HG02610 (cell line): ENCODE results near the gene GPT2.

Experiments used
- ATAC-seq: cut with Tn5 transposase; IDR thresholded peaks from one replicate; pipeline ENCODE4 v1.9.1; 2021; ENCODE audit warnings: mild to moderate bottlenecking, moderate library complexity; ENCODE audit not compliant: unreplicated experiment

Gene GPT2

DNA sequence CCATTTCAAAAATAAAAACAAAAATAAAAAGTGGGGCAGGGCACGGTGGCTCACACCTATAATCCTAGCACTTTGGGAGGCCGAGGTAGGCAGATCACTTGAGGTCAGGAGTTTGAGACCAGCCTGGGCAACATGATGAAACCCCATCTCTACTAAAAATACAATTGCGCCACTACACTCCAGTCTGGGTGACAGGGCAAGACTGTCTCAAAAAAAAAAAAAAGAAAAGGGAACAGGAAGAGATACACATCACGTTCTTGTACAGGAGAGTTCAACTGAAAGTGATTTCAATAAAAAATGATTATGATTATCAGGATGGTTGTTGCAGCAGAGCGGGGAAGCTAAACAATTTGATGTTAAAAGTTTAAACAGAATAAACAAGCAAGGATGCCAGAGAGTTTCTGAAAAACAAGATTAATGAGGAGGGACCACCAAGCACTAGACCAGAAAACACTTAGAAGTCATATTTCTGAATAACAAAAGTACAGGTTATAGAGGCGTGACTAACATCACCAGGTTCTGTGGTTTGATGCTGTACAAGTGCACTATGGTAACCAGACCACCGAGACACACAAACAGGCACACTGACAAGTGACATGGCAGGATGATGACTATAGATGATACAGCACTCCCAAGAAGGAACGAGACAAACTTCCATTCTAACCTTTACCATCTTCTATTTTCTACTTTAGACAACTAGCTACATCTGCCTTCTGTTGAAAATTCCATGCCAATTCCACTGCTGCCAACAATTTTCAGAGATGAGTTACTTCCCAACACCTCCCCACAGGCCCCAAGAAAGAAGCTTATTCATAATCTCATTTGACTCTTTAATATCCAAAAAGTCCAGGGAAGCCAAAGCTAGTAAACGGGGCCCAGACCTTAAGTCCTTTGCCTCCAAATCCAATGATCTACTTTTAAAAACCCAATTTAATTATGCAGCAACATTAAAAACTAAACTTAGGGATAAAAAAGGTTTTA, 77.5 kb downstream of the GPT2 start:
- ATAC-seq = peak; percentile 87

DNA sequence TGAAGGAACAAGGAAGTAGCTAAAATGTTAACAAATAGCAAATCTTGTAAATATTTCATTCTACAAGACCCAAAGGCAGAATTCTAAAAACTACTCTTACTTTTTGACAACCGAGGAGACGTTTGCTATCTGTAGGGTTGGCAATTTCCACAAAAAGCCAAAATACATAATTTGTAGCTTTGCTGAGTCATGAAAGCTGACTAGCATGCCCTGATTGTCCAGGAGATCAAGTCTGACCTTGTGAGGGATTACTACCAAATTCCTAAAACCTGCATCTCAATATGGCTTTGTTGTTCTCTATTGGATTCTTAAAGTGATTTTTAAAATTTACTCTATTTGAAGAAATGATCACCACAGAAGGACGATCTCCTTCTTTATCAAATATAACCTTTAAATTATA, 78.5 kb downstream of the GPT2 start:
- ATAC-seq = no peak

DNA sequence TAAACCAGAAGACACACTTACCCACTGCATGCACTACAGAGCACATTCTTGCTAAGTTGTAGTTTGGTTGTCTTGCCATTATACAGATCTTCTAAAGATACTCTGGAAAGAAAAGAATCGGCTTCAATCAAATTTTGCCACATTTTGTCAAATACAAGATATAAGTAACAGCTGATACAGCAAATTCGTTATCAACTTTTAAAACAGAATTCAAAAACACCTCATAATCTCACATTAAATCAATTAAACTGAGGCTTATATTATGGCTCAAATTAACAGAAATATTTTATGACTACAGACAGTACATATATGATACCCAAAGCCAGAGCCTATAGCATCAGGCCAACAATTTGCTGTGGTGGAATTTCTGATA, 83.9 kb downstream of the GPT2 start:
- ATAC-seq = no peak

DNA sequence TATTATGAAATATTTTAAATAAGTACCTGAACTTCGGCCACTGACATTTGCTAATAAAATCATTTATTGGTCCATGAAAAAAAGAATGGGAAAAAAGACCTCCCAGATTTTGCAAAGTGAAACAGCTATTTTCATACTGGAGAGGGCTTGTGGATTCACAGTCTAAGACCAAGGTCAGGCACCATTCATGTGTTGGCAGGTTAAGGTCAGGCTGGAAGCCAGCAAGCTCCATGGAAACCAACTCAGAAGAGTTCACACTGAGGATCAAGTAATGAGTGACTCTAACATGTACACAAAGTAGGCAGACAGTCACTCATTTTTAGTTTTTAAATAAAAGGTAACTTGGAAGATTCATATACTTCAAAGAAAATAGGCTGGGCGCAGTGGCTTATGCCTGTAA, 85.9 kb downstream of the GPT2 start:
- ATAC-seq = no peak

DNA sequence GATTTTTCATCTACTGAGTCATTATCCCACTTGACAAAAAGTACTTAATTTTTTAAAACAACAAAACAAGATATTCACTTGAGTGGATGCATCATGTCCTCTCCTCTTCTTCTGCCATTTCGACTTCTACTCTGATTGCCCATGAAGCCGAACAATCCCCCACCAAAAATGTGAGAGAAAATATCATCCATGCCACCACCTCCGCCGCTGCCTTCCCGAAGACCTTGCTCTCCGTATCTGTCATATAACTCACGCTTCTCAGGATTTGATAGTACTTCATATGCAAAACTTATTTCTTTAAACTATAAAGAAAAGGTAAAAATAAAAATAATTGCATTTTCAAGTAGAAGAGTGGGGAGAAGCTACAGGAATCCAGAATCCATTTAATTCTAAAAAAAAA, 87.1 kb downstream of the GPT2 start:
- no peak for ATAC-seq

DNA sequence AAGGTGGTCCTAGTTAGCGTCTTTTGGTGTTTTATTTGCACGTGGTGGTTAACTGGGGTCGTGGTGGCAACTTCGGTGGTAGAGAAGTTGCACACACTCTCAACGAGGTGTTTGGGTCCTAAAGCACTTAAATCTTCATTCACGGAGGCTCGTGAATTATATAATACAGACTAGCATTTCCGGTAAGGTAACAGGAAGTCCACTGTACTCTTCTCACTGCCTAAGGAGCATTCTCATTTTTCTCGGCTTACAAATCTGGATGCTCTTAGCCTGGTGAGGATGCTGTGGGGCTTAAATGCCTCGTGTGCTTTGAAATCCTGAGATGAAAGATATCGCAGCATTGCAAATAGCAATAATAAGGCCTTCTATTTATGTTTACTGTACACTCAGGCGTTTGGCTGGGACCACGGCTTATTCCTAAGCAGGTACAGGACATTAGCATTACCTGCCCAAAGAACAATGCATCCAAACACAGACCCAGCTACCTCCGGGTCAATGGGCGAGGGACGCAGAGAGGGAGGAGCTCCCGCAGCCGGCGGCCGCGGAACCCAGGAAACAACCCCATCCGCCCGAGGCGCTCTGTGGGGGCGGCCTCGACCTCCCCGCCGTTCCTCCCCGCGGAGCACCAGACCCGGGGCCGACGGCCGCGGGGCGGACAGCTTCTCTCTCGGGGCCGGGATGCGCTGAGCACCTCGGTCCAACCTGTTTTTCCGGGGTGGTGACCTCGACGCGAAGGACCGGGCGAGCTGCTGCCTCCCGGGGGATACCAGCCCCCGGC, 88.5 kb downstream of the GPT2 start:
- ATAC-seq = peak; percentile 41

DNA sequence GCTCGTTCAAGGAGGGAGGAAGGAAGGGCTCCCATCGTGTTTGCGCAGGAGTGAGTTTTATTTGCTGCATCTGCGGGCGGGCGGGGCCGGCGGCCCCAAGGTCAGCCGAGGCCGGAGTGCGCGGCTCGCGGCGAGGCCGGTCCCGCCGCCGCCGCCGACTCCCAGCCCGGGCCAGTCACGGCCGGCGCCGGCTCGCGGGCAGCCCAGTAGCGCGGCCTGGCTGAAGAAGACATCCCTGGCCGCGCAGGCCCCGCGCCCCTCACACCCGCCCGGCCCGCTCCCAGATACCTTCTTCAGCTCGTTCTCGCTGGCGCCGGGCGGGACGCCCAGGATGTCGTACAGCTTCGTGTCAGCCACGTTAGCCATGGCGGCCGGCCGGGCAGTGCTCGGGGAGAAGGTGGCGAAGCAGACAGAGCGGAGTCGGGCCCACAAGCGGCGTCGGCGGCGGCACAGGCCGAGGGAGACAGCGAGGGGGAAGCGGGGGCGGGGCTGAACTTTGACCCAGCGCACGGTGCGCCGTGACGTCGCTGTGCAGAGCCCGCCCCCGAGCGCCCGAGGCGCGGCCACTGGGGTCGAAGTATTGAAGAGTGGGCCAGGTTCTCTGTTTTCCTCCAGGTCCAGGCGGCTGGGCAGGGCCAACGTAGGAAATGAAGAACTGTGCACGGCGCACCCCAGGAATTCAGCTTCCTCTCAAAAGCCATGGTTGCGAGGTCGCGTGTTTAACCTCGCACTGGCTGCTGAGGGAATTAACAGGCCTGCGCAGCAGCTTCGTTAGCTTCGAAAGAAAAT, 89.2 kb downstream of the GPT2 start, which contains the start of gene DNAJA2:
Gene DNAJA2 (minus strand): TSS at position 468 of the 789 bp plus-strand sequence. CDS start 102 bp downstream, at position 366.
- peak; percentile 82 for ATAC-seq

DNA sequence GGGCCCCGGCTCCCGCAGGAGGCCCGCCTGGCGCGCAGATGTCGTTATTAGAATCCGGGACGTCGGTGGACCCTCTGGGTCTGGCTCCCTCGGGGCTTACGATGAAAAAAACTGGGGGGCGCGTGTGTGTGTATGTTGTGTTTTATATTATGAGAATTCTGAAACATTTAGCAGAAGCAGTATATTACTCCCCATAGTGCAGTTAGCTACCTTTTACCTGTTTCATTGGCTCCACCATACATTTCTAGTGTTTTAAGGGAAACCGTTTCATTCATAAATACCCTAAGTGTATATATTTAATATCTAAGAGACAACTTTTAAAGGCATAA, 89.8 kb downstream of the GPT2 start:
- ATAC-seq = no peak

DNA sequence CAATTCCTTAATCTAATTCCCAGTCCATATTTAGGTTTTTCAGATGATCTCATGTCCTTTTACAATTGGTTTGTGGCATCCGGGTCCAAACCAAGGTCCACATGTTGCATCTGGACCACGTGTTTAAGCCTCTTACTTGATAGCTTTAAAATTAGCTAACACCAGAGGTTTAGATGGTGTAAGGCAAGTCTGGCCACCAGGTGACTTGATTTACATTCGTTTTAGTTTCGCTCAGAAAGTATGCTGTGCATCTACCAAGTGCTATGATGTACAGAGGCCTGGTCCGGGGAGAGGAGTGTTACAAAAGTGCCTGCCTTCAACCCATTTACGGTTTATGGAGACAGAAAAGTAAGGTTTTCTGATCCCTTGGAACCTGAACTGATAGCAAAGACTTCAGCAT, 90.2 kb downstream of the GPT2 start:
- no peak for ATAC-seq

DNA sequence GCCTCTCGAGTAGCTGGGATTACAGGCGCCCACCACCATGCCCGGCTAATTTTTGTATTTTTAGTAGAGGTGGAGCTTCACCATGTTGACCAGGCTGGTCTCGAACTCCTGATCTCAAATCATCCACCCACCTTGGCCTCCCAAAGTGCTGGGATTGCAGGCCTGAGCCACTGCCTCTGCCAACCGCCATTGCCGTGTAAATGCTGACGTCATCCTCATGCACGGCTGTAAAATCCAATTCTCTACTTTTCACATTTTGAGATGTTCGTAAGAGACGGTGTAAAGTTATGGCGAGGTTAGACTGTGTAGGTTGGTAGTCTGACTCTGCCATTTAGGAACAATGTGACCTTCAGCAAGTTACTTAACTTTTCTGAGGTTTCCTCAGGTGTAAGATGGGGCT, 91.0 kb downstream of the GPT2 start:
- ATAC-seq = no peak

DNA sequence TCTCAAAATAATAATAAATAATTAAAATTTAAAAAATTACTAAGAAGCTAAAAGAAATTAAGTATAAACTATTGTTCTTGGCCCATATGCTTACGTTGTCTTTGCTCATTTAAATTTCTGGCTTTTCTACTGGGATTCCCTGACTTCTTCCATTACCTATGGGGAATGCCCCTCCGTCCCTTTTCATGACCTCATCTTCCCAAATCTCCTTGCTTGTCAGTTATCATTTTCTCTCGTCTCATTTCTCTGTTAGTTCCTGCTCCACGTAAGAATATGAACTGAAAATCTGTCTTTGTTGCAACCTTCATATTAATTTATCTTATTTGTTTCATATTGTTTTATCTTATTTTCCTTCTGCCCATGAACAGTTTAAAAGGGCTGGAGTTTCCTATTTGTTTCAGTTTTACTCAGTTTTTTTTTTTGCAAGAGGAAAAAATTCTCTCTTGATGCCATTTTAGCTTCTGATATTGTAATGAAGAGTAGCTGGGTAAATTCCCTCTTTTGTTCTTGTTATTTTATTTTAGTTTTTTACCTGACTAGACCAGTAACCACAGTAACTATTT, 91.8 kb downstream of the GPT2 start:
- ATAC-seq = no peak

DNA sequence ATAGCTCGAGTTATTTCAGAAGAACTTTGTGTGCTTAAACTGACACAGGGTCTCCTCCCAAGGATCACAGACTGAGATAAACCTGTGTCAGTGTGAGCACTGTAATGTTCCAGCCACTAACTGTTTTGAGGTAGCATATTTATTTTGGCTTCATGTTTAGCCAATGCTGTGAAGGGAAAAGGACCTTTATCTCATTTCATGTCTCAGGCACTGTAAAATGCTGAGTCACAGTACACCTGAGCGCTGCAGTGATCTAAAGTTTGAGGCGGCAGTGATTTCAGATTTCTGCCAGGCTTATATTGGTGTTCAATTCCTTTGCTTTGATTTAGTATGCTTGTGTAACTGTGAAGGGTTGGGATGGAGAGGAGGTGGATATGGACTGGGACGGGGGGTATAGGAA, 92.4 kb downstream of the GPT2 start:
- ATAC-seq = no peak
